ENCODE measurements around the gene RTKN. TPM values are rescaled to one million over a fixed set of nuclear protein-coding genes. Genes with fewer than 3 reads are reported as not detected.
"Not testable (repeated sequence)": the region's sequence is repeated elsewhere in the genome, so short reads cannot be mapped to it uniquely, and the experiment has no call there.

The RTKN gene
- 1 to 10 TPM; 1.1 TPM for total RNA-seq

GRCh38 chr2:74441690-74442482 lies at the start of gene RTKN:
Gene RTKN (minus strand): TSS chr2:74441937. CDS start chr2:74441816, 121 bp downstream.
- POLR2A ChIA-PET, result interaction anchor here (1.4 kb wide), 1 partner anchor 13 kb away, joined by 6 read pairs; the partner anchor contains the start of gene INO80B
- Mint-ChIP-seq H3K4me3 (peak within 1 kb of the TSS; percentile 66), H3K4me1 (peaks cover 11% of the 10 kb centered on the region), H3K9me3 (no peaks in the 10 kb centered on the region), H3K27me3 (peaks cover 53% of the 10 kb centered on the region), H3K36me3 (ENCODE audit: low read depth) (no peaks in the 10 kb centered on the region), H3K27ac (no peak within 1 kb of the TSS)
- peak; percentile 32 for DNase-seq
- CTCF ChIA-PET, result no interaction called here

- Mint-ChIP-seq H3K27me3 (no peaks in the 10 kb centered on the region), H3K9me3 (no peaks in the 10 kb centered on the region), H3K4me1 (peaks cover 11% of the 10 kb centered on the region), H3K27ac (no peak overlapping the region), H3K4me3 (no peak overlapping the region), H3K36me3 (ENCODE audit: low read depth) (peaks cover 51% of the 10 kb centered on the region)
- DNase-seq, result no peak
- ChIA-PET POLR2A (no interaction called here), CTCF (interaction anchor here (1.3 kb wide), 1 partner anchor 8 kb away, joined by 5 read pairs; no protein-coding TSS in a partner anchor)
These were observed 48.2 kb upstream of the RTKN start for GRCh38 chr2:74489906-74490305.

GRCh38 chr2:74488643-74489481 lies 47.1 kb upstream of the RTKN start:
- Mint-ChIP-seq H3K27me3 (no peaks in the 10 kb centered on the region), H3K36me3 (ENCODE audit: low read depth) (peaks cover 46% of the 10 kb centered on the region), H3K27ac (no peak overlapping the region), H3K4me3 (no peak overlapping the region), H3K4me1 (peaks cover 16% of the 10 kb centered on the region), H3K9me3 (no peaks in the 10 kb centered on the region)
- no peak for DNase-seq
- CTCF ChIA-PET, result interaction anchor here (1.3 kb wide), 1 partner anchor 9 kb away, joined by 5 read pairs; no protein-coding TSS in a partner anchor
- POLR2A ChIA-PET, result interaction anchor here (0.7 to 1.1 kb wide), 2 partner anchors 12 to 31 kb away, joined by 3 read pairs; partner anchors contain the start of gene WBP1

GRCh38 chr2:74486141-74486540 lies 44.4 kb upstream of the RTKN start:
- Mint-ChIP-seq H3K27me3 (no peaks in the 10 kb centered on the region), H3K4me3 (no peak overlapping the region), H3K9me3 (no peaks in the 10 kb centered on the region), H3K36me3 (ENCODE audit: low read depth) (peaks cover 32% of the 10 kb centered on the region), H3K4me1 (peaks cover 28% of the 10 kb centered on the region), H3K27ac (no peak overlapping the region)
- DNase-seq, result no peak
- CTCF ChIA-PET, result interaction anchor here (2.3 to 8.2 kb wide), 3 partner anchors 44 to 102 kb away, joined by 10 to 107 read pairs (median 90); partner anchors contain the start of genes AUP1 and HTRA2
- POLR2A ChIA-PET, result no interaction called here

- POLR2A ChIA-PET, result interaction anchor here (1.0 to 4.7 kb wide), 17 partner anchors 9 to 305 kb away, joined by 3 to 103 read pairs (median 16); partner anchors contain the start of genes AUP1, HTRA2, INO80B and LBX2
- CTCF ChIA-PET, result interaction anchor here (1.2 to 8.2 kb wide), 14 partner anchors 9 to 104 kb away, joined by 3 to 107 read pairs (median 10); partner anchors contain the start of genes AUP1, DQX1, HTRA2 and INO80B
- not testable (repeated sequence) for H3K9me3 Mint-ChIP-seq, H3K27me3 Mint-ChIP-seq, DNase-seq
- H3K4me1 Mint-ChIP-seq, result peaks cover 48% of the 10 kb centered on the region
- H3K36me3 Mint-ChIP-seq (ENCODE audit: low read depth), result peaks cover 38% of the 10 kb centered on the region
- peak overlapping the region; percentile 98 for H3K27ac Mint-ChIP-seq
- H3K4me3 Mint-ChIP-seq, result peak overlapping the region; percentile 99
These were observed 42.0 kb upstream of the RTKN start for GRCh38 chr2:74483675-74484164.

- H3K27me3 Mint-ChIP-seq, result no peaks in the 10 kb centered on the region
- H3K4me1 Mint-ChIP-seq, result peaks cover 48% of the 10 kb centered on the region
- POLR2A ChIA-PET, result interaction anchor here (0.6 to 4.7 kb wide), 24 partner anchors 10 to 361 kb away, joined by 3 to 103 read pairs (median 10); partner anchors contain the start of genes AUP1, DOK1, HTRA2 and INO80B
- H3K36me3 Mint-ChIP-seq (ENCODE audit: low read depth), result peaks cover 38% of the 10 kb centered on the region
- peak; percentile 94 for DNase-seq
- peak within 1 kb of the TSS; percentile 98 for H3K27ac Mint-ChIP-seq
- CTCF ChIA-PET, result interaction anchor here (0.6 to 8.2 kb wide), 23 partner anchors 8 to 475 kb away, joined by 3 to 107 read pairs (median 7); partner anchors contain the start of genes AUP1, C2orf81, DQX1 and HTRA2
- peak within 1 kb of the TSS; percentile 99 for H3K4me3 Mint-ChIP-seq
- no peaks in the 10 kb centered on the region for H3K9me3 Mint-ChIP-seq
These were observed 41.3 kb upstream of the RTKN start, which contains the start of the genes CCDC142 and TTC31 for GRCh38 chr2:74482801-74483674. Gene CCDC142 (minus strand): TSS chr2:74482998. CDS start chr2:74482837, 161 bp downstream. Gene TTC31 (plus strand): TSS chr2:74483081. CDS start chr2:74483096, 15 bp downstream.

- peaks cover 51% of the 10 kb centered on the region for H3K4me1 Mint-ChIP-seq
- H3K27ac Mint-ChIP-seq, result peak overlapping the region; percentile 98
- peaks cover 43% of the 10 kb centered on the region for H3K36me3 Mint-ChIP-seq (ENCODE audit: low read depth)
- POLR2A ChIA-PET, result interaction anchor here (0.6 to 4.7 kb wide), 25 partner anchors 9 to 362 kb away, joined by 3 to 103 read pairs (median 9); partner anchors contain the start of genes AUP1, DOK1, DQX1 and HTRA2
- no peaks in the 10 kb centered on the region for H3K27me3 Mint-ChIP-seq
- CTCF ChIA-PET, result interaction anchor here (0.8 to 8.2 kb wide), 22 partner anchors 8 to 475 kb away, joined by 3 to 107 read pairs (median 7); partner anchors contain the start of genes AUP1, C2orf81, DQX1 and HTRA2
- peak; percentile 62 for DNase-seq
- no peaks in the 10 kb centered on the region for H3K9me3 Mint-ChIP-seq
- H3K4me3 Mint-ChIP-seq, result peak overlapping the region; percentile 99
These were observed 40.4 kb upstream of the RTKN start for GRCh38 chr2:74481961-74482800.

- Mint-ChIP-seq H3K27ac (peak overlapping the region; percentile 49), H3K27me3 (no peaks in the 10 kb centered on the region), H3K4me3 (peak overlapping the region; percentile 99), H3K4me1 (peaks cover 49% of the 10 kb centered on the region), H3K9me3 (no peaks in the 10 kb centered on the region), H3K36me3 (ENCODE audit: low read depth) (peaks cover 42% of the 10 kb centered on the region)
- CTCF ChIA-PET, result interaction anchor here (1.5 to 8.2 kb wide), 11 partner anchors 9 to 106 kb away, joined by 5 to 107 read pairs (median 9); partner anchors contain the start of genes AUP1, C2orf81, DQX1 and HTRA2
- POLR2A ChIA-PET, result interaction anchor here (0.9 to 4.7 kb wide), 15 partner anchors 9 to 106 kb away, joined by 3 to 103 read pairs (median 20); partner anchors contain the start of genes AUP1, HTRA2, INO80B and LBX2
- DNase-seq, result no peak
These were observed 39.7 kb upstream of the RTKN start for GRCh38 chr2:74481431-74481830.

GRCh38 chr2:74474899-74475298 lies 33.2 kb upstream of the RTKN start:
- POLR2A ChIA-PET, result interaction anchor here (1.2 to 4.0 kb wide), 5 partner anchors 7 to 55 kb away, joined by 3 to 81 read pairs (median 6); partner anchors contain the start of genes AUP1, CCDC142, HTRA2 and INO80B
- H3K4me1 Mint-ChIP-seq, result peaks cover 44% of the 10 kb centered on the region
- peaks cover 53% of the 10 kb centered on the region for H3K36me3 Mint-ChIP-seq (ENCODE audit: low read depth)
- H3K27me3 Mint-ChIP-seq, result no peaks in the 10 kb centered on the region
- H3K27ac Mint-ChIP-seq, result peak overlapping the region; percentile 50
- no peak overlapping the region for H3K4me3 Mint-ChIP-seq
- no peak for DNase-seq
- CTCF ChIA-PET, result interaction anchor here (0.9 to 1.7 kb wide), 5 partner anchors 9 to 91 kb away, joined by 3 to 8 read pairs (median 3); partner anchors contain the start of genes CCDC142, DQX1, TTC31 and WBP1
- no peaks in the 10 kb centered on the region for H3K9me3 Mint-ChIP-seq

GRCh38 chr2:74474481-74474880 lies 32.7 kb upstream of the RTKN start:
- peaks cover 52% of the 10 kb centered on the region for H3K36me3 Mint-ChIP-seq (ENCODE audit: low read depth)
- H3K27ac Mint-ChIP-seq, result peak overlapping the region; percentile 31
- H3K27me3 Mint-ChIP-seq, result no peaks in the 10 kb centered on the region
- POLR2A ChIA-PET, result interaction anchor here (1.2 to 4.0 kb wide), 4 partner anchors 7 to 55 kb away, joined by 3 to 81 read pairs (median 8); partner anchors contain the start of genes AUP1, CCDC142, HTRA2 and TTC31
- DNase-seq, result no peak
- H3K4me1 Mint-ChIP-seq, result peaks cover 44% of the 10 kb centered on the region
- H3K4me3 Mint-ChIP-seq, result no peak overlapping the region
- CTCF ChIA-PET, result interaction anchor here (0.9 to 1.7 kb wide), 3 partner anchors 9 to 92 kb away, joined by 3 to 8 read pairs (median 3); partner anchors contain the start of genes CCDC142, TTC31 and WBP1
- no peaks in the 10 kb centered on the region for H3K9me3 Mint-ChIP-seq

All from activated CD4-positive, alpha-beta memory T cell treated with anti-CD3 and anti-CD28 coated beads, Interleukin-2, amount 10 ng/mL, durations not matched to agents 7 days and 5 days (primary cell).